Activated T-helper 2 cell treated with anti-CD3 and anti-CD28 coated beads, Interferon-gamma antibody, Interleukin-2, Interleukin-4, amounts not matched to agents 10 μg/mL and 5 μg/mL and 100 μg/mL, durations not matched to agents 14 hours and 24 hours and 36 hours (primary cell): Measurements from ENCODE around the gene PITHD1. TPM values are rescaled to one million over a fixed set of nuclear protein-coding genes. Genes with fewer than 3 reads are reported as not detected.
"Not testable (repeated sequence)": the region's sequence is repeated elsewhere in the genome, so short reads cannot be mapped to it uniquely, and the experiment has no call there.

Experiments used
- DNase-seq: peaks from one replicate; pipeline ENCODE4 v3.0.0; 2021; ENCODE audit warnings: low spot score
- H3K27ac Mint-ChIP-seq: one replicate; pipeline ENCODE4 v1.8.0; 2021; ENCODE audit warnings: mixed read lengths
- H3K27me3 Mint-ChIP-seq: one replicate; pipeline ENCODE4 v1.8.0; 2021; ENCODE audit warnings: low read depth, mixed read lengths
- H3K36me3 Mint-ChIP-seq: one replicate; pipeline ENCODE4 v1.8.0; 2021; ENCODE audit warnings: low read depth, mixed read lengths
- H3K4me1 Mint-ChIP-seq: one replicate; pipeline ENCODE4 v1.8.0; 2021; ENCODE audit warnings: low read depth, mixed read lengths
- H3K4me3 Mint-ChIP-seq: one replicate; pipeline ENCODE4 v1.8.0; 2021; ENCODE audit warnings: low read depth, mild to moderate bottlenecking, moderate library complexity, mixed read lengths
- H3K9me3 Mint-ChIP-seq: one replicate; pipeline ENCODE4 v1.8.0; 2021; ENCODE audit warnings: mixed read lengths
- intact Hi-C: fragments of 100-400 bp; cut with micrococcal nuclease; formaldehyde crosslinking; loops from one replicate; pipeline ENCODE4 v1.15.1; 2023
- total RNA-seq: library from RNA; stranded (reverse); gene quantifications from 2 replicates; pipeline ENCODE4 v1.2.3, GENCODE V29; 2022

PITHD1 gene
- total RNA-seq, 1 donor from 2014 or later, result 71.4 TPM

DNA sequence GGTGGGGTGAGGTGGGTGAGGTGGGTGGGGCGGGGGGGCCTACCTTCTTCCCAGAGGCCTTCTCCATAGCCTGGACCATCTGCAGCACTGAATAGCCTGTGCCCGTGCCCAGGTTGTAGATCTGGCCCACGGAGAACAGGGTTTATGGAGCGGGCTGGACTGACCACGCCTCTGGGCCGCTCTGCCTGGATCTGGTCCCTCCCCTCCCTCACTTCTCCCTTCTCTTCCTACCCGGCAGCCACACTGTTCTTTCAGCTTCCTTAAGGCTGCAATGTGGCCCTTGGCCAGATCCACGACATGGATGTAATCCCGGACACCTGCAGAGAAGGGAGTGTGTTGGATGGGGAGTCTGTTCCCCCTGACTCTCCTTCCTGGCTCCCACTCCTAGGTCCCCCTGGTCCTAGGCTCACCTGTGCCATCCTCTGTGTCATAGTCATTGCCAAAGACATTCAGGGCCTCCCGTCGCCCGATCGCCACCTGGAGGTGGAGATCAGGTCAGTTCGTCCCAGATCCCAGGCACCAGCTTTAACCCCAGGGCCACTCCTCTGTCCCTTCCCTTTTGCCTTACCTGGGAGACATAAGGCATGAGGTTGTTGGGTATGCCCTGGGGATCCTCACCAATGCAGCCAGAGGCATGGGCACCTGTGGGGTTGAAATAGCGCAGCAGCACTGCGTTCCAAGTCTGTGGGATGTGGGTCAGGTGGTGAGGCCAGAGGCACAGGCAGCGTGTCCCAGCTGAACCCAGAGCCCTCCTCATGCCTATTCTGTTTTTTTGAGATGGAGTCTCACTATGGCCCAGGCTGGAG, 18.5 kb downstream of the PITHD1 start:
- Mint-ChIP-seq H3K4me1 (peaks cover 12% of the 10 kb centered on the region), H3K27ac (no peak overlapping the region), H3K4me3 (peak overlapping the region; percentile 5), H3K27me3 (no peaks in the 10 kb centered on the region), H3K9me3 (no peaks in the 10 kb centered on the region), H3K36me3 (peaks cover 41% of the 10 kb centered on the region)
- DNase-seq, result no peak
- intact Hi-C loops, result no loop called here

DNA sequence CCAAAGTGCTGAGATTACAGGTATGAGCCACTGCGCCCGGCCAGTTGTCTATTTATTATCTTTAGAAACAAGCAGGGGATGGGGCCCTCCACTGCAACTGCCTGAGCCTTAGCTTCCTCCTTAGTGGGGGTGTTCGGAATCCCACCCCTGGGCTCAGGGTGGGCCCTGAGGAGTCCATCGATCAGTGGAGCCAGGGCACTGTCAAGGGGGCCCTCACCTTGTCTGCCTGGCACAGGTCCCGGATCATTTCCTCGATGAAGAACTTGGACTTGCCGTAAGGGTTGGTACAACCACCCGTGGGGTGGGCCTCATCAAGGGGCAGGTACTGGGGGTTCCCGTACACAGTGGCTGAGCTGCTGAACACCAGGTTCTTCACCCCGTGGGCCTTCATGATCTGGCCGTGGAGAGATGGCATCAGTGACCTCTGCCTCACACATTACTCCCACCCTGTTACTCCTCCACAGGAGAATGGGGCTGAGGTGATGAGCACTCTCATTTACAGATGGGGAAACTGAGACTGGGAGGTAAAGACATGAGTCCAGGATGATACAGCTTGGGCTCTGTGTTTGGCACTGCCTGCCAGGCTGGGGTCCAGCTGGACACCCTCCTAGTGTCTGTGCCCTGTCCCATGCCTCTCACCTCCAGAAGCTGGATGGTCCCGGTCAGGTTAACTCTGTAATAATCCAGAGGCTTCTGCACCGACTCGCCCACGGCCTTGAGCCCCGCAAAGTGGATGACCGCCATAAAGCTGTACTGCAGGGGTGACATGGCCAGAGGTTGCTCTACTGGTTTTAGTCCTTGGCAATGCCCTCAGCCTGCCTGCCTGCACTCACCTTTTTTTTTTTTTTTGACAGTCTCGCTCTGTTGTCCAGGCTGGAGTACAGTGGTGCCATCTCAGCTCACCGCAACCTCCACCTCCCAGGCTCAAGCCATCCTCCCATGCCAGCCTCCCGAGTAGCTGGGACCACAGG, 19.5 kb downstream of the PITHD1 start:
- no peak for DNase-seq
- Mint-ChIP-seq H3K4me1 (peaks cover 11% of the 10 kb centered on the region), H3K36me3 (peaks cover 38% of the 10 kb centered on the region), H3K9me3 (no peaks in the 10 kb centered on the region), H3K27ac (no peak overlapping the region), H3K4me3 (no peak overlapping the region), H3K27me3 (no peaks in the 10 kb centered on the region)
- intact Hi-C loops, result no loop called here

DNA sequence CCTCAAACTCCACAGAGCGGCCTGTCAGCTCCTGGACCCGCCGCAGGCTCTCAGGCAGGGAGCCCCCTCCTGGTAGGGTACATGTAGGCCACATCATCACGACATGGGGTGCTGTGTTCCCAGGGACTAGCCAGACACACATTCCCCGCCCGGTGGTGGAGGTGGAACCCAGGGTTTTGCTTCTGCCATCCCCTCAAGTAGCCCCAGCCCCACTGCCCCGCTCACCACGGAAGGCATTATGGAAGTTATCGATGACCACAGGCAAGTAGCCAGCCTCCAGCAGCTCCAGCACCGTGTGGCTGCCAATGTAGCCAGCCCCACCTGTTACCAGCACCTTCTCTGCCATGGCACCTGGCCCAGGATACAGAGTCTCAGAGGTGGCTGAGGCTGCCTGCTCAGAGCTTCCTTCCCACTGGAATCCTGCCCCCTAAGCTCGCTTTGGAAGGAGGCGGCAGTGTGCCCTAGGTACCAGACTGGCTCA, 20.5 kb downstream of the PITHD1 start:
- H3K4me3 Mint-ChIP-seq, result peak overlapping the region; percentile 97
- H3K36me3 Mint-ChIP-seq, result peaks cover 33% of the 10 kb centered on the region
- peaks cover 11% of the 10 kb centered on the region for H3K4me1 Mint-ChIP-seq
- no peaks in the 10 kb centered on the region for H3K27me3 Mint-ChIP-seq
- intact Hi-C loops, result no loop called here
- H3K9me3 Mint-ChIP-seq, result no peaks in the 10 kb centered on the region
- no peak overlapping the region for H3K27ac Mint-ChIP-seq
- DNase-seq, result no peak

DNA sequence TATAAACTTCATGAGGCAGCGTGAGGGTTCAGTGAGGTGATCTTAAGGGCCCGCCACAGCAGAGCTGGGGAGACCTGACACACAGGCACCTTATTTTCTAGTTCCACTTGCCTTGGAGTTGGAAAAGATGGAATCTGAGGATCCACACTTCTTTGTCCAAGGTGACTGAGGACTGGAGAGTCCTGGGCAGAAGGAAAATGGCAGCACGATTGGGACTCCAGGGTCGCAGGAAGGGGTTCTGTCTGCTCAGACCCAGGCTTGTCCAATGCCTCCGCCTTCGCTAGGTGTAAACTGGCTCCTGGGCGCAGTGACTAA, 21.0 kb downstream of the PITHD1 start:
- peak overlapping the region; percentile 86 for H3K27ac Mint-ChIP-seq
- peak overlapping the region; percentile 97 for H3K4me3 Mint-ChIP-seq
- intact Hi-C loops, result no loop called here
- H3K27me3 Mint-ChIP-seq, result no peaks in the 10 kb centered on the region
- DNase-seq, result no peak
- peaks cover 11% of the 10 kb centered on the region for H3K4me1 Mint-ChIP-seq
- H3K36me3 Mint-ChIP-seq, result peaks cover 38% of the 10 kb centered on the region
- no peaks in the 10 kb centered on the region for H3K9me3 Mint-ChIP-seq

DNA sequence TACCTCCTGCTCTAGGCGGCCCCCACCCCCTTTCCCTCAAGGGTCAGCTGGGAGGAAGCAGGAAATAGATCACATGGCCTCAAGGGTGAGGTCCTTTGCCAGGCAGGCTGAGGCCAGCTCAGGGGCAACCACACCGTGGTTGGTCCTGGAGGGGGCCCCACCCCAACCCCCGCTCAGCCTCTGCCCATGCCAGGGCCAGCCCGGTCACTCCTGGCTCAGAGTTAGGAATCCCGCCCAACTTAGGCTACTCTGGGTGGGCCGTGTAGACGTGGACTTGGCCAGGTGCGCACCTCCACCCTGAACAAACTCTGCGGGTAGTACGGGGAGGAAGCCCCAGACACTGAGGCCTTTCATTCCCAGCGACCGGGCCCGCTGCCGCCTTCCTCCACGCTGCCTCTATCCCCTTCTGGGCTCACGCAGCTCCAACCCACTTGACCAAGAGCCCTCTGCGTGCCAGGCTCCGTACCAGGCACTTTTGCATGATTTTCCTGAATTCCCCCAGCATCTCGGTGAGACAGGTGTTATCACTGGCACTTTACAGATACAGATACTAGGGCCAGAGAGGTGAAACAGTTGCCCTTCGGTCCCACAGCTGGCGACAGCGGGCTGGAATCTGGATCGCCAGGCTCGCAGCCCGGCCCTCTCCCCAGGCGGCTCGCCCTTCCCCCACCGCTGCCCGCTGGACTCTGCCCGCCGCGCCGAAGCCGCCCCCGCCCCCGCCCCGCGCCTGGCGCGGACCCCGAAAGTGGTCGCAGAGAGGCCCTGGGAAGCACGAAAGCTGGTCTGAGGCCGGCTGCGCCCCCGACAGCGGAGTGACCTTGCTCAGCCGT, 21.6 kb downstream of the PITHD1 start:
- no peaks in the 10 kb centered on the region for H3K27me3 Mint-ChIP-seq
- H3K9me3 Mint-ChIP-seq, result no peaks in the 10 kb centered on the region
- peaks cover 35% of the 10 kb centered on the region for H3K36me3 Mint-ChIP-seq
- peak overlapping the region; percentile 97 for H3K4me3 Mint-ChIP-seq
- no peak for DNase-seq
- peak overlapping the region; percentile 86 for H3K27ac Mint-ChIP-seq
- peaks cover 11% of the 10 kb centered on the region for H3K4me1 Mint-ChIP-seq
- intact Hi-C loops, result loop anchor here (1.0 to 10.0 kb wide), 3 partner anchors 8 to 175 kb away; partner anchors contain the start of genes LYPLA2 and PITHD1

DNA sequence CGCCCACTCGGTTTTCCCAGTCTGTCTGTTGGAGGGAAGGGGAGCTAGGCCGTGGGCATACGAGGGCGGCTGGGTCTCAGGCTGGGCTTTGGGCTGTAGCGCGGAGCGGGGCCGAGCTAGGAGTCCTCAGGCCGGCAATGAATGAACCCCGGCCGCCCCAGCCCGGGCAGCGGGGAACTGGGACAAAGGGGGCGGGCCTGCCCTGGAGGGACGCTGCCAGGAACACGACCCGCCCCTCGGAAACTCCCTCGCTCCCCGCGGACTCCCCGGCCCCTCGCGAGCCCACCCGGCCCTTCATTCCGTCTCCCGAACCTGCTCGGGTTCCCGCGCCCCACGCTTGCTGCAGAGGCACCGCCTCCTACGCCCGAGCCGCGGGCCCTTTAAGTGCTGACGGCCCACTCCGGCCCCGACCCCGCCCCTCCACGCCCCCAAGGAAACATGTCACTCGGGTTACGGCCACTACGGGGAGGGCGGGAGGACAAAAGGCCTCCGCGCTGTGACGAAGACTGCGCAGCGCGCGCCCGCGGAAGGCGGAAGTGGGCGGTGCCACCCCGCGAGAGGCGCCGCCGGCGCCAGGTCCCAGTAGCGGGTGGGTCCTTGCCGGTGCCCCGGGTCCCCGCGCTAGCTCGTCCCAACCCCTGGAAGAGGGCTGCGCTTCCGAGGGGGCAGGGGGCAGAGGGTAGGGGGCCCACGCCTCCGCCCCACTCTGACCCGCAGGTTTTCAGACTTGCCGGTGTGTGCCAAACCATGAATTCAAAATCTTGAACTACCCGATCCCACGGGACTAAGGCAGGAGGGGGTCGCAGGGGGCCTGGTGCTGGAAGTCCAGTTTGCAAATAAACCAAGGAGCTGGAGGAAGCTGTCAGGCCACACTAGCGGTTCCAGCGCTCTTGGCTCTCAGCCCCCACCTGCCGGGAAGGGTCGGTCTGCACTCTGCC, 22.5 kb downstream of the PITHD1 start, which contains the start of gene GALE:
Gene GALE, minus strand, starts transcription at position 355 of the 938 bp plus-strand sequence. CDS start 1,747 bp downstream, outside the sequence.
- Mint-ChIP-seq H3K27ac (peak within 1 kb of the TSS; percentile 86), H3K4me1 (peaks cover 11% of the 10 kb centered on the region), H3K4me3 (peak within 1 kb of the TSS; percentile 97), H3K36me3 (peaks cover 30% of the 10 kb centered on the region), H3K27me3 (no peaks in the 10 kb centered on the region), H3K9me3 (no peaks in the 10 kb centered on the region)
- DNase-seq, result peak; percentile 93
- intact Hi-C loops, result loop anchor here (1.0 to 10.0 kb wide), 3 partner anchors 9 to 174 kb away; partner anchors contain the start of genes LYPLA2 and PITHD1

DNA sequence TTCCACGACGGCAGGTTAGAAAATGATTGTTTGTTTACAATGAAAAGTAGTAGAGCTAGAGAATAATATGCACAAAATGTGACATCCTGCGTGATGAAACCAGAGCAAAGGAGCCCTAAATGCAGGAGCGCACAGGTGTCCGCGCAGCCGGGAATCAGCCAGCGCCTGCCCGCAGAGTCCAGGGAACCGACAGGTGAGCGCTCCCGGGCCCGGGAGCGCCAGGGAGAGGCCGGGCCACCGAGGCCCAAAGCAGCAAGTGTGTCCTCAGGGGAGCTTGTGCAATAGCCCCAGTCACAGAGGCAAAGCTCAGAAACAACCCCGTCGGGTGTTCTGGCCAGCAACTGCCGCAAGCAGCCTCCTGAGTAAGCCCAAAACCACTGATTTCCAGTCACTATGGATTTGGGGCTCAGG, 23.1 kb downstream of the PITHD1 start:
- Mint-ChIP-seq H3K36me3 (peaks cover 30% of the 10 kb centered on the region), H3K27me3 (no peaks in the 10 kb centered on the region), H3K4me1 (peaks cover 11% of the 10 kb centered on the region), H3K9me3 (no peaks in the 10 kb centered on the region), H3K27ac (peak overlapping the region; percentile 55), H3K4me3 (peak overlapping the region; percentile 97)
- intact Hi-C loops, result loop anchor here (10.0 kb wide), 1 partner anchor 173 kb away; no protein-coding TSS in a partner anchor
- DNase-seq, result no peak

DNA sequence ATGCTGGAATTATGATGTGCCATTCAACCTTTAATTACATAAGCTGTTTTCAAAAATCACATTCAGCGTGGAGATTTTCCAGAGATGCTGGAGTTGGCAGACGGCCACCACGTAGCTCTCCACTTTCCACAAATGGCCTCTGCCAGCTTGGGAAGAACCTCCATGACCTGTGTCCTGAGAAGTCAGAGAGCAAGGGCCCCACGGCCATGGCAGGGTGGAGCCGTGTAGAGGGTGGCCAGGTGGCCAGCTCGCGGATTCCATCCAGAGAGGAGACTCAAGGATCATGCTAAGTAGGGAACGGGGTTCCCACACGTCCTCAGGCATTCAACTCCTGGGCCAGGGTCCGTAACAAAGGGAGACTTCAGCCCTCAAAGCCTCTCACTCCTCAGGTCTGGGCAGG, 23.7 kb downstream of the PITHD1 start:
- Mint-ChIP-seq H3K36me3 (peaks cover 26% of the 10 kb centered on the region), H3K4me1 (peaks cover 11% of the 10 kb centered on the region), H3K4me3 (peak overlapping the region; percentile 62), H3K9me3 (no peaks in the 10 kb centered on the region), H3K27me3 (no peaks in the 10 kb centered on the region), H3K27ac (peak overlapping the region; percentile 21)
- intact Hi-C loops, result loop anchor here (10.0 kb wide), 1 partner anchor 173 kb away; no protein-coding TSS in a partner anchor
- no peak for DNase-seq

DNA sequence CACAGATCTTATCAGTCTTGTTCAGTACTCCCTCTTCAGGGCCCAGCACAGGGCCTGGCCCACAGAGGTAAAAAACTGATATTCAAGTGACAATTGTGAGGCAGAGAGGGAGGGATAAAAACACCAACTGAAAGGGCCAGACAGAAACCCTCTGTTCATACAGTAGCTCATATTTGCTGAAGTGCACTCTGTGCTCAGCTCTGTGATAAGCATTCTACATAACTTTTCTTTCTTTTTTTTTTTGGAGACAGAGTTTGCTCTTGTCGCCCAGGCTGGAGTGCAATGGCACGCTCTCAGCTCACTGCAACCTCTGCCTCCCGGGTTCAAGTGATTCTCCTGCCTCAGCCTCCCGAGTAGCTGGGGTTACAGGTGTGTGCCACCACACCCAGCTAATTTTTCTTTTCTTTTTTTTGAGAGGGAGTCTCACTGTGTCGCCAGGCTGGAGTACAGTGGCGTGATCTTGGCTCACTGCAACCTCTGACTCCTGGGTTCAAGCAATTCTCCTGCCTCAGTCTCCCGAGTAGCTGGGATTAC, 24.7 kb downstream of the PITHD1 start:
- not testable (repeated sequence) for H3K4me3 Mint-ChIP-seq, H3K9me3 Mint-ChIP-seq, H3K27me3 Mint-ChIP-seq, DNase-seq, H3K27ac Mint-ChIP-seq
- Mint-ChIP-seq H3K36me3 (peaks cover 20% of the 10 kb centered on the region), H3K4me1 (peaks cover 12% of the 10 kb centered on the region)
- intact Hi-C loops, result loop anchor here (10.0 kb wide), 1 partner anchor 172 kb away; no protein-coding TSS in a partner anchor

DNA sequence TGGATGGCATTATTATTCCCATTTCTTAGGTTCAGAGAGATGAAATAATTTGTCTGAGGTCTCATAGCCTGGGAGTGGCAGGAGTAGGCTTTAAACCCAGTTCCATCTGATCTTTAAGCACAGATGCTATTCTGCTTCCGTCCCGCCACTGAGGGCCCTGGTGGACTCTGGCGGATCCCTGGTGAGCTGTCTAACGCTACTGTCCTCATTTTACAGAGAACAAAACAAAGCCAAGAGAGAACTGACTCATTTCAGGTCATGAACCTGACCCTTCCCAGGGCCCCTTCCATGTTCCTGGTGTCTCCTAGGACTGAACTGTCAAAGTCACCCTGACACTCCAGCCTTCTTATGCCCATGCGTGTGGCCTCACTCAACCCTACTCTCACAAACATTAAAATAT, 25.5 kb downstream of the PITHD1 start:
- peaks cover 16% of the 10 kb centered on the region for H3K36me3 Mint-ChIP-seq
- H3K4me1 Mint-ChIP-seq, result peaks cover 12% of the 10 kb centered on the region
- intact Hi-C loops, result loop anchor here (10.0 kb wide), 1 partner anchor 171 kb away; no protein-coding TSS in a partner anchor
- peak overlapping the region; percentile 24 for H3K27ac Mint-ChIP-seq
- no peak overlapping the region for H3K4me3 Mint-ChIP-seq
- no peaks in the 10 kb centered on the region for H3K9me3 Mint-ChIP-seq
- H3K27me3 Mint-ChIP-seq, result no peaks in the 10 kb centered on the region
- no peak for DNase-seq
